HCT116 (cell line): ENCODE data around the gene PCGF5. TPM values are rescaled to one million over a fixed set of nuclear protein-coding genes. Genes with fewer than 3 reads are reported as not detected.
A peak's percentile ranks its signal among the peaks of the same experiment; 100 is the strongest.

Source experiments
- ATAC-seq: fragments of 200-7000 bp; cut with Tn5 transposase; 2 replicates; pipeline ENCODE4 v1.9.1; 2020; ENCODE audit warnings: mild to moderate bottlenecking, moderate library complexity
- BruUV-seq: library from RNA; stranded (reverse); fragments of 400-500 nt; replicated peaks from 2 replicates; lab custom pipeline; 2021; lab: Mats Ljungman, UMichigan
- CTCF ChIA-PET: fragments of 300-600 bp; sonication (Branson Sonifier 250); formaldehyde crosslinking; loops from one replicate; lab custom pipeline; 2021; ENCODE audit warnings: antibody characterized with exemption; lab: Charles Lee
- POLR2A ChIA-PET: fragments of 300-600, 350-600 bp; sonication (Branson Sonifier 250); formaldehyde crosslinking; loops from one replicate; lab custom pipeline; 2021; ENCODE audit warnings: antibody characterized with exemption; lab: Charles Lee
- RAD21 ChIA-PET, 2 experiments: fragments of 300-600 bp; sonication (Branson Sonifier 250); formaldehyde crosslinking; loops; one replicate each; lab custom pipeline; 2023; ENCODE audit warnings: low total read pairs in 2 of 2; ENCODE audit not compliant: uncharacterized antibody in 2 of 2, unreplicated experiment in 2 of 2, low non-redundant PET in 1 of 2; lab: Charles Lee
- DNase-seq: peaks from one replicate; pipeline ENCODE4 v3.0.0-alpha.2; 2010; ENCODE audit warnings: low read depth, low spot score
- H2AFZ ChIP-seq: fragments of 200-600 bp; shearing (Covaris generic), sonication (generic); 2 replicates; pipeline ENCODE4 v1.6.1; 2017; ENCODE audit warnings: low read depth, mixed run types, mixed read lengths, antibody characterized with exemption, low read length; ENCODE audit not compliant: poor library complexity, severe bottlenecking
- H3K27ac ChIP-seq: 2 replicates; pipeline ENCODE4 v1.5.1; 2012; ENCODE audit warnings: low read depth, low read length
- H3K27me3 ChIP-seq: fragments of 200-600 bp; sonication (generic); 2 replicates; pipeline ENCODE4 v1.6.1; 2016; ENCODE audit warnings: mixed run types, low read length, mixed read lengths; ENCODE audit not compliant: insufficient read depth
- H3K36me3 ChIP-seq, 2 experiments: fragments of 200-500 bp in 1 of 2; fragments of 200-600 bp in 1 of 2; sonication (Bioruptor generic) in 1 of 2; sonication (generic) in 1 of 2; 2 replicates each; pipeline versions ENCODE4 v1.5.1 to v1.6.1; 2014 to 2016; ENCODE audit warnings: low read length in 2 of 2, inconsistent platforms in 1 of 2, mixed read lengths in 1 of 2, mixed run types in 1 of 2; ENCODE audit not compliant: insufficient read depth in 2 of 2, control insufficient read depth in 1 of 2
- H3K4me1 ChIP-seq, 2 experiments: fragments of 200-600 bp in 1 of 2; sonication (generic) in 1 of 2; 2 replicates each; pipeline versions ENCODE4 v1.5.1 to v1.6.1; 2012 to 2017; ENCODE audit warnings: low read length in 2 of 2, inconsistent platforms in 1 of 2, mild to moderate bottlenecking in 1 of 2, mixed read lengths in 1 of 2, mixed run types in 1 of 2, moderate library complexity in 1 of 2; ENCODE audit not compliant: insufficient read depth in 2 of 2, control insufficient read depth in 1 of 2
- H3K4me2 ChIP-seq: fragments of 200-600 bp; sonication (generic); 2 replicates; pipeline ENCODE4 v1.6.1; 2017; ENCODE audit warnings: mixed run types, low read length, mixed read lengths
- H3K4me3 ChIP-seq, 2 experiments: fragments of 200-600 bp in 1 of 2; sonication (generic) in 1 of 2; replicated peaks in 1 of 2; 2 replicates each; pipeline ENCODE4 v1.5.1; 2011 to 2016; ENCODE audit warnings: low read length in 2 of 2, control low read depth in 1 of 2, low read depth in 1 of 2, mild to moderate bottlenecking in 1 of 2, mixed read lengths in 1 of 2, mixed run types in 1 of 2
- H3K79me2 ChIP-seq: fragments of 200-600 bp; sonication (generic); 2 replicates; pipeline ENCODE4 v1.6.1; 2017; ENCODE audit warnings: mild to moderate bottlenecking, mixed run types, low read length, moderate library complexity, mixed read lengths; ENCODE audit not compliant: insufficient read depth
- H3K9ac ChIP-seq: fragments of 200-600 bp; sonication (generic); 2 replicates; pipeline ENCODE4 v1.6.1; 2016; ENCODE audit warnings: low read length, mixed read lengths
- H3K9me2 ChIP-seq: fragments of 200-600 bp; sonication (generic), shearing (Covaris generic); 2 replicates; pipeline ENCODE4 v1.6.1; 2017; ENCODE audit warnings: mixed run types, mild to moderate bottlenecking, moderate library complexity; ENCODE audit not compliant: insufficient read depth
- H3K9me3 ChIP-seq, 2 experiments: fragments of 200-500 bp in 1 of 2; fragments of 200-600 bp in 1 of 2; sonication (Bioruptor generic) in 1 of 2; sonication (generic) in 1 of 2; 2 replicates each; pipeline ENCODE4 v1.6.1; 2014 to 2017; ENCODE audit warnings: low read length in 2 of 2, mixed read lengths in 2 of 2, inconsistent platforms in 1 of 2, low read depth in 1 of 2, mild to moderate bottlenecking in 1 of 2, mixed run types in 1 of 2, moderate library complexity in 1 of 2; ENCODE audit not compliant: control insufficient read depth in 1 of 2, insufficient read depth in 1 of 2
- H4K20me1 ChIP-seq: fragments of 200-600 bp; sonication (generic), shearing (Covaris generic); 2 replicates; pipeline ENCODE4 v1.6.1; 2017; ENCODE audit warnings: mixed run types, mild to moderate bottlenecking, moderate library complexity; ENCODE audit not compliant: insufficient read depth
- CTCF ChIP-seq, 3 experiments: fragments of 200-600 bp in 1 of 3; sonication (generic) in 1 of 3; IDR thresholded peaks in 2 of 3; conservative IDR thresholded peaks in 1 of 3; 2 replicates each; pipeline ENCODE4 v1.5.1; 2012 to 2017; ENCODE audit warnings: low read depth in 2 of 3, low read length in 2 of 3, antibody characterized with exemption in 1 of 3, borderline replicate concordance in 1 of 3, control low read depth in 1 of 3, mild to moderate bottlenecking in 1 of 3, mixed read lengths in 1 of 3, mixed run types in 1 of 3, moderate library complexity in 1 of 3; ENCODE audit not compliant: insufficient read depth in 1 of 3
- MAX ChIP-seq: IDR thresholded peaks from 2 replicates; pipeline ENCODE4 v1.6.1; 2012
- POLR2A ChIP-seq: IDR thresholded peaks from 2 replicates; pipeline ENCODE4 v1.7.0; 2011; ENCODE audit warnings: borderline replicate concordance; ENCODE audit not compliant: insufficient read depth, insufficient read length; ENCODE audit errors: extremely low read depth
- REST ChIP-seq: IDR thresholded peaks from 2 replicates; pipeline ENCODE4 v1.6.1; 2012; ENCODE audit warnings: low read depth
- SIN3A ChIP-seq: IDR thresholded peaks from 2 replicates; pipeline ENCODE4 v1.6.1; 2012; ENCODE audit warnings: low read depth
- SP1 ChIP-seq: IDR thresholded peaks from 2 replicates; pipeline ENCODE4 v1.6.1; 2012; ENCODE audit warnings: low read depth
- YY1 ChIP-seq: IDR thresholded peaks from 2 replicates; pipeline ENCODE4 v1.6.1; 2011; ENCODE audit warnings: low read length, low read depth, moderate library complexity, mild to moderate bottlenecking; ENCODE audit not compliant: insufficient replicate concordance; ENCODE audit errors: extremely low read depth
- ZFX ChIP-seq: fragments of 450-650 bp; IDR thresholded peaks from 2 replicates; pipeline ENCODE4 v1.6.1; 2017
- intact Hi-C: fragments of 100-400 bp; cut with micrococcal nuclease; formaldehyde crosslinking; loops from 2 replicates; pipeline ENCODE4 v1.10.0; 2022
- total RNA-seq: library from RNA; stranded (reverse); gene quantifications from one replicate; pipeline ENCODE4 v1.2.1, GENCODE V29; 2021; ENCODE audit not compliant: unreplicated experiment

Gene PCGF5
- total RNA-seq, 1 experiment from 2014 or later, result 27.5 TPM

- CTCF ChIA-PET, result no interaction called here
- no TSS peak for BruUV-seq
- POLR2A ChIA-PET, result no interaction called here
- ATAC-seq (peak; percentile 64), DNase-seq (no peak)
- H3K9ac ChIP-seq, result peak overlapping the region; percentile 72
- no peaks in the 10 kb centered on the region for H3K36me3 ChIP-seq
- no peaks in the 10 kb centered on the region for H4K20me1 ChIP-seq
- H3K9me2 ChIP-seq, result no peaks in the 10 kb centered on the region
- no peaks in the 10 kb centered on the region for H3K27me3 ChIP-seq
- H3K4me2 ChIP-seq, result peak overlapping the region; percentile 79
- RAD21 ChIA-PET, result no interaction called here
- no peaks in the 10 kb centered on the region for H3K9me3 ChIP-seq
- H2AFZ ChIP-seq, result no peak overlapping the region
- TF ChIP-seq ZFX, result peak; percentile 86
- TF ChIP-seq REST, result no peak
- peaks cover 3 to 11% of the 10 kb centered on the region in 2 experiments; a peak in 3 of 4 replicates for H3K4me1 ChIP-seq
- intact Hi-C loops, result no loop called here
- peak overlapping the region; percentile 55 to 78 for H3K4me3 ChIP-seq
- peak overlapping the region; percentile 56; the same call in 1 of the 2 replicates for H3K27ac ChIP-seq
- peaks cover 11% of the 10 kb centered on the region; the same call in 1 of the 2 replicates for H3K79me2 ChIP-seq
Measured at GRCh38 chr10:91220954-91221675, 652 bp downstream of the PCGF5 start.

- BruUV-seq, result no TSS peak
- intact Hi-C loops, result no loop called here
- no peak overlapping the region for H2AFZ ChIP-seq
- no peaks in the 10 kb centered on the region for H3K9me2 ChIP-seq
- no peaks in the 10 kb centered on the region for H4K20me1 ChIP-seq
- DNase-seq, result no peak
- ChIA-PET RAD21 (no interaction called here), CTCF (no interaction called here), POLR2A (no interaction called here)
- H3K36me3 ChIP-seq, result no peaks in the 10 kb centered on the region
- no peaks in the 10 kb centered on the region for H3K9me3 ChIP-seq
- no peak overlapping the region for H3K4me2 ChIP-seq
- no peaks in the 10 kb centered on the region for H3K27me3 ChIP-seq
- peaks cover 0 to 5% of the 10 kb centered on the region in 2 experiments; a peak in 1 of 4 replicates for H3K4me1 ChIP-seq
- H3K79me2 ChIP-seq, result peaks cover 9% of the 10 kb centered on the region; the same call in 1 of the 2 replicates
- H3K9ac ChIP-seq, result no peak overlapping the region
- H3K27ac ChIP-seq, result no peak overlapping the region
- no peak for ATAC-seq
- no peak overlapping the region for H3K4me3 ChIP-seq
- no peak for TF ChIP-seq SIN3A
- no peak for TF ChIP-seq YY1
- TF ChIP-seq MAX, result no peak
- no peak for TF ChIP-seq REST
- no peak for TF ChIP-seq SP1
- no peak for TF ChIP-seq POLR2A
- no peak for TF ChIP-seq CTCF (IDR thresholded peaks at IDR 0.05 in 2 of 3, conservative IDR thresholded peaks at IDR 0.05 in 1 of 3; ENCODE audit: borderline replicate concordance in 1 of 3, insufficient read depth in 1 of 3, low read depth in 2 of 3, low read length in 2 of 3)
Measured at GRCh38 chr10:91226093-91226492, 5.6 kb downstream of the PCGF5 start.
